Measurements from ENCODE around the gene STXBP4.

DNA sequence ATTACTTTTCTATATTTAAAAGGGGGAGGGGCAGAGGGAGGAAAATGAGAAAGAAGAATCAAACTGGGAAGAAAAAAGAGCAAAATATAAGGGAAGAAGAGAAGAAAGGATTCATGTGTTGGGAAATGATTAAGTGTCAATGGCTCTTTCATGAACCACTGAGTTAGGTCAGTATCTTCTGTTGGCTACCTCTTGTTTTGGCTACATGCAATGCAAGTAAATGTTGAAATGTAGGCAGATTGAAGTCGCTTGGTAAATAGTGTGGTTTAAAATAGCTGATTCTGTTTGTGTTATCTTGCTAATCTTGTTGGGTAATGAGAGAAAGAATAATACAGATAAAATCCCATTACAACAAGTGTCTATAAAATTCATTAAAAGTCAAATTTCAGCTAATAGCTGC, 27.3 kb upstream of the STXBP4 start:
- TF ChIP-seq, protein P1, sequence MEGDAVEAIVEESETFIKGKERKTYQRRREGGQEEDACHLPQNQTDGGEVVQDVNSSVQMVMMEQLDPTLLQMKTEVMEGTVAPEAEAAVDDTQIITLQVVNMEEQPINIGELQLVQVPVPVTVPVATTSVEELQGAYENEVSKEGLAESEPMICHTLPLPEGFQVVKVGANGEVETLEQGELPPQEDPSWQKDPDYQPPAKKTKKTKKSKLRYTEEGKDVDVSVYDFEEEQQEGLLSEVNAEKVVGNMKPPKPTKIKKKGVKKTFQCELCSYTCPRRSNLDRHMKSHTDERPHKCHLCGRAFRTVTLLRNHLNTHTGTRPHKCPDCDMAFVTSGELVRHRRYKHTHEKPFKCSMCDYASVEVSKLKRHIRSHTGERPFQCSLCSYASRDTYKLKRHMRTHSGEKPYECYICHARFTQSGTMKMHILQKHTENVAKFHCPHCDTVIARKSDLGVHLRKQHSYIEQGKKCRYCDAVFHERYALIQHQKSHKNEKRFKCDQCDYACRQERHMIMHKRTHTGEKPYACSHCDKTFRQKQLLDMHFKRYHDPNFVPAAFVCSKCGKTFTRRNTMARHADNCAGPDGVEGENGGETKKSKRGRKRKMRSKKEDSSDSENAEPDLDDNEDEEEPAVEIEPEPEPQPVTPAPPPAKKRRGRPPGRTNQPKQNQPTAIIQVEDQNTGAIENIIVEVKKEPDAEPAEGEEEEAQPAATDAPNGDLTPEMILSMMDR (IDR thresholded peaks at IDR 0.05; ENCODE audit: low read length), result no peak
- no peak for TF ChIP-seq EZH2 (optimal IDR thresholded peaks at IDR 0.05; ENCODE audit: low read depth, low read length)
- TF ChIP-seq EZH2phosphoT487 (IDR thresholded peaks at IDR 0.05; ENCODE audit: low read length), result no peak

Data from MM.1S (cell line).